Measurements from ENCODE around the gene ABL1.

ABL1 gene

DNA sequence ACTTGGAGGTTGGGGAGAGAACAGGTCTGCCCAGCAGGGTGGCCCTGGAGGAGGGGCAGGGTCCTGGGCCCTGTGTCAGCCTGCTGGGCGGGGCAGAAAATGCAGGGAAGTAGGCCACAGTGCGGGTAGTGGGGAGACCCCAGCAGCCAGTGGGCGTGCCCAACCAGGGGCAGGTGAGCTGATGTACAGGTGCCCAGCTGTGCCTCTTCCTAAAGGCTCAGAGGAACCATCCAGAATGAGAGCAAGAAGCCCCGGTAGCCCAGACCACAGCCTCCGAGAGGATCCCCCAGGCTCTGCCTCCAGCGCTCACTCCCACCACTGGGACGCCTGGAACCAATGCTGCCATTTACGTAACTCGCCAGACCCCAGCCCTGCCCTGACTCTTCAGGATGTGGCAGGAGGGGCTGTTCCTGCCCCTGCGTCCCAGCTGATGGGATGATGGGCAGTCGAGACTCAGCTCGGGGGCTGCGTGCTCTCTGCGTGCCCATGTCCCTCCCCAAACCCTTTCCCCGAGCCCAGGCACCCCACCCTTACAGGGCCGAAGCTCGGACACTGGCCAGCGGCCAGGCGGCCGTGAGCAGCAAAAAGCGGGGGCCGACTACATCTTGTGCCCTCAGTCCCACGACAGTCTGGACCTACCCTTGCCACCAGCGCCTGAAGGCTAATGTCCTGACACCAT lies 79.5 kb downstream of the ABL1 start:
- no peak for DNase-seq (ENCODE audit: low read depth in 1 of 2, low spot score in 1 of 2)

DNA sequence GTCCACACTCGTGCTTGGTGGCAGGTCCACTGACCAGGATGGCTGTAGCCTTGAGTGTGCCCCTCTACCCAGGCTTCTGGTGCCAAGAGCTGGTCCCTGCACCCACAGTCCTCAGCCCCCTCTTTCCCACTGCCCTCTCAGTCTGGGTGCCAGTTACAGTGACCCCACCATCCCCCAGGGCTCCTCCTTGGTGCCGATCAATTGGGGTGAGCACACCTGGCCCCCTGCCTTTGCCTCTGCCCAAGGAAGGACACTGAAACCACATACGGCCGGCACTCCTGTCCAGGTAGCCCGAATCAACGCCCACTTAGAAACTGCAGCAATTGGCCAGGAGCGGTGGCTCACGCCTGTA lies 80.0 kb downstream of the ABL1 start:
- DNase-seq (ENCODE audit: low read depth in 1 of 2, low spot score in 1 of 2) = no peak

DNA sequence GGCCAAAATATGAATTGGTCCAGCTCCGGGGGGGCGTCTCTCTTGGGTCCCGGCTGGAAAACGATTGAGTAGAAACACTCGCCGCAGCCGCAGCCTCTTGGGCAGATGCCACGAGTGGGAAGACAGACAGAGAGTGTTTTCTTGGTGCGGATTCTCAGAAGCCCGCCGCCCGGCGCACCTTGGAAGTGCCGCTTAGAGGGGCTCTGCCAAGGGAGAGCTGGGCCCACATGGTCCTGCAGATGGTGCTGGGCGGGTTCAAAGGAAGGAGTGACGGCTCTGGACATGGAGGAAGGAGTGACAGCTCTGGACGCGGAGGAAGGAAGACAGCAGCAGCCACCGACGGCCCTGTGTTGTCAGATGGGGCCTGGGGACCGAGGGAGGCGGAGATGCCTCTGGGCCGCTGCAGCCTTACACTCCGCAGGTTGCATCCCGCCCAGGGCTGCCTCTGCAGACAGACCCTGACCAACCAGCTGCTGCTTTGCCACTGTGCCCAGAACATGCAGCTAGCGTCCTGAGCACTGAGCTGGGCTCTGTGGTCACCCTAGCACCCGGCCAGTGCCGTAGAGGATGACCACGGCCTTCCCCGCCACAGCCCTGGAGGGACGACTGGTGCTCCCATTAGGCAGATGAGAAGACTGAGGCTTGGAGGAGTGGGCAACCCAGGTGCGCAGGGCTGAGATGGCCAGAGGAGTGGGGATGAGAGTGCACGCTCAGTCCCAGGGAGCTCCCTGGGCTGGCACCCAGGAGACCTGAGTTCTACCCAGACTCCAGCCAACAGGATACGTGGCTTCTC lies 82.3 kb downstream of the ABL1 start:
- no peak for DNase-seq (ENCODE audit: low read depth in 1 of 2, low spot score in 1 of 2)

DNA sequence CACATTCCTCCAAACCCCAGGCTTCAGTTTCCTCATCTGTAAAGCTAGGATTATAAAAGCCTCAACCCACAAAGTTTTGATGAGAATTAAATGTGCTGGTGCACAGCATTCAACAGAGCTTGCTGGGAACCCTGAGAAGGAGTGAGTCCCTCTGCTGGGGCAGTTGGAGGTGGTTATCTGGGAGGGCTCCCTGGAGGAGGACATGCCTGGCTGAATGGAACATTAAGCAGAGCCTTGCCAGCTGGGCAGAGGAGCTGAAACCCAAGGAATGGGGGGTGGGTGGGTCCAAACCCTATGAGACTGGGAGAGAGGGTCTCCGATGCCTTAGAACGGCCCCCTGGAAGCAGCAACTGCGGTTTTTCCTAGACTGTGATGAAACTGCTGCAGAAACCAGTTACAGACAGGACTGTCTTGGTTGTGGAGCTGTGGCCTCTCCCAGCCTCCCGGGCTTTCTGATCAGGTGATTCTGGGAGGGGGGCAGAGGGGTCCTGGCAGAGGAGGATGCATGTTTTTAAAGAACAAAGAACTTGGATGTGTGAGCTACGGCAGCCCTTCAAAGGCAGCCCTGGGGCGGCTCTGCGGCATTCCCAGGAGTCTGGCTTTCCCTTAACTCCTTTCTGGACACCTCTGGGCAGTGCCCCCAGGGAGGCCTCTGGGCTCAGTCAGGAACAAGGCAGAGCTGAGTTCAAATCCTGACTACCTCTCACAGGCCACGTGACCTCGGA lies 83.2 kb downstream of the ABL1 start:
- no peak for DNase-seq (ENCODE audit: low read depth in 1 of 2, low spot score in 1 of 2)

DNA sequence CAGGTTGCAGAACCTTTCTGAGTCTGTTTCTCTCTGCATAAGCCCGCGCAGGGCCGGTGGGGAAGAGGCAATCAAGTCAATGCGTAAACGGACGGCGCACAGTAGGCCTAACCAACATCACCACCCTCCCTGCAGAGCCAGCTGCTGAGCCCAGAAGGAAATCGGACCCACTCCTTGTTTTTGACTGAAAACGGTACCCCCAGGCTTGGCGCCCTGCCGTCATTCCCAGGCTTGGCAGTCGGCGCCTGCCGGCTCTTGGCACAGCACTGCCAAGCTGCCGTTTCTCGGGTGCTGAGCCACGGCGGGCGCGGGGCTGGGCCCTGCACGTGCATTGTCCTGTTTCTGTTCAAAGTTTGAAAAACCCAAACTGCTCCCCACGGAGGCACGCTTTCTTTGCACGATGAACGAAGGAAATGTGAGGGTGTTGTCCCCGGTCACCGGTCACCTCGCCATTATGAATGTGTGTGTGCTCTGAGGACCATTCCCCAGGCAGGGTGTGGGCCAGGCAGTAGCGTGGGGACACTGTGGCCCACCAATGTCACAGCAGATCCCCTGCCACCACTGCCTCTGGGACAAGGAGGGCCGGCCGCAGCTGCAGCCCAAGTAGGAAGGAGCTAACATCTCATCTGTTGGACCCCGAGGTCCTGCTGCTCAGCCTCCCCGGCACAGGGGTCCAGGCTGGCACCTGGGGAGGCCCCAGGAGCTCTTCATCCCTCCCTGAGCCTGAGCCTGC lies 83.9 kb downstream of the ABL1 start:
- no peak for DNase-seq (ENCODE audit: low read depth in 1 of 2, low spot score in 1 of 2)

DNA sequence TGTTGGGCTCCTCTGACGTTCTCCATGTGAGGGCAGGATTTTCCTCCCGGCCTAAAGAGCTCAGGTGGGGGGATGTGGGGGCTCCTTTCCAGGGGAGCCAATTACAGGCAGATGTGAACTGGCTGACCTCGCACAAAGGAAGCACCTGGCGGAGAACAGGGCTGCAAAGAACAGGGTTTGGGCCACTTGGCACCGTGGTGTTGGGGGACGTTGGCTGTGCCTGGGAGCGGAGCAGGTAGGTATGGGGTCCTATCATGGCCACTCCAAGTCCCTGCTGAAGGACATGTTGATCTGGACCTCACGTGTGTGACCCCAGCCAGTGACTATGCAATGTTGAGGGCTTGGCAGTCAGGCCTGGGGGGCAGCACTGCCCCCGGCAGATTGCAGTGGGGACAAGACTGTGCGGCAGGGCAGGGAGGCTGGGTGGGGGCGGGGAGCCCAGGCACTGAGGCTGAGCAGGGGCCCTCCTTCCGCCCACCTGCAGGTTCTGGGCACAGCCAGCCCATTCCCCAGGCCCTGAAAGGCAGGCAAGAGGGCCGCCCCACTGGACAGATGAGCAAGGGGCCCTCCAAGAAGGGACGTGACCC lies 84.6 kb downstream of the ABL1 start:
- DNase-seq (ENCODE audit: low read depth in 1 of 2, low spot score in 1 of 2) = no peak

DNA sequence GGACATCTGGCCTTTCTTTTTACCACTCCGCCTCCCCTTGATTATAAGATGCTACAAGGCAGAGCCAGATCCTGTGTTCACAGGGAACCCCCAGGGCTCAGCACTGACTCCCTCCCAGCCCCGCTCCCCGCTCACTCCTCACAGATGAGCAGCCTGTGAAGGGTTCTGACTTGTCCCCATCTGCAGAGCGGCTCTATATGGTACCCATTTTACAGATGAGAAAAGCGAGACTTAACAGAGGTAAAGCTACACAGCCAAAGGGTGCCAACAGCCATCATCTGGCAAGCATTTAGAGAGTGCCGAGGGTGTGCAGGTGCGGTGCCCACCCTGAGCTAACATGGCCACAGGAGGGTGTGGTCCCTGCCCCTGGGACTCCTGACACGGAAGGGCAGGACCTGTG lies 85.2 kb downstream of the ABL1 start:
- no peak for DNase-seq (ENCODE audit: low read depth in 1 of 2, low spot score in 1 of 2)

DNA sequence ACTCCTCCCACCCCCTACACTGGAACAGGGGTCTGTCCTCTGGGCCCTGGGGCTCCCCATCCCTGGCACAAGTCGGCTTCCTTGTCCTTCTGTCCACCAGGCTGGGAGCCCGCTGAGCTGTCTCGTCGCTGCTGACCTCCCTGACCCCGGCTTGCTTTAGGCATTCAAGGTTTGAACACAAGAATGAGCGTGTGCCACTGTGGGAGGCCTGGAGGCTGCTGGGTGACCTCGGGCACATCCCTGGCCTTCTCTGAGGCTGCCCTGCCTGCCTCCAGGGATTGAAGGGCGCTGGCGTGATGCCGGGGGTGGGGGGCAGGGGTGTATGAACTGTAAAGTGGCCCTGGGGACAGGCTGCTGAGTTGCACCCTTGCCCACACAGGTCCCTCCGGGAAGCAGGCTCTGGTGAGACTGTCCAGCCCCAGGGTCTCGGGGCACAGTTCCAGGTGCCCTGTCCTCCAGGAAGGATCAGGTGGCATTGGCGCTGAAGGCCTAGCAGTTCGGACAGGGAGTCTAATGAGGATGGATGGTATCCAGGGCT lies 85.8 kb downstream of the ABL1 start:
- no peak for DNase-seq (ENCODE audit: low read depth in 1 of 2, low spot score in 1 of 2)

DNA sequence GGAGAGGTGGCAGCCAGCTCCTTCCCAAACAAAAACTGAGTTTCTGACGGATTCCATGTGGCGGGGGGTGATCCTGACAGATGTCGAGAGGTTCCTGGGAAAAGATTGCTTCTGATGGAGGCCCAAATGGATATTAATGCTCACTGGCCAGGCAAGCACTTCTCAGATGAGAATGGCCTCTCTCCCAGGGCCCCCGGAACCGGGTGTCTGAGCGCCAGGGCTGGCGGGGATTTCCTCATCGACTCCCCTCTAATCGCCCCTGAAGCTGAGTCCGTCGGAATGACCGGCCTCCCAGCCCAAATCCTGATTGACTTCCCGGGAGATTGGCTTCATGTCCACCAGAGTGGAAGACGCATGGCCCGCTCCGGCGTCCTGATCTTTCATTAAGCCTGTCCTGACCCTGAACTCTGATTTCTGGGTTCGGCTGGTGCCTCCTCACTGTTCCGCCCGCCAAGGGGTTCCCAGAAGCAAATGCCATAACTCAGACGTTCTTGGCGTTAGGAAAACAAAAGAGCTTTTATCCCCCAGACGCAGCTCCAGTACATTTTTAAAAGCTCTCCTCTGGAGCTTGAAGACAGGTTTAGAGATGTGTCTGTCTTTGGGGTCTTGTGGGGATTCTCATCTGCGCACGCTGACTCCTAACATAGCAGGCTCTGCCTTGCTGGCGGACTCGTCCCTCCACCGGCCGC lies 86.4 kb downstream of the ABL1 start:
- DNase-seq (ENCODE audit: low read depth in 1 of 2, low spot score in 1 of 2) = no peak

DNA sequence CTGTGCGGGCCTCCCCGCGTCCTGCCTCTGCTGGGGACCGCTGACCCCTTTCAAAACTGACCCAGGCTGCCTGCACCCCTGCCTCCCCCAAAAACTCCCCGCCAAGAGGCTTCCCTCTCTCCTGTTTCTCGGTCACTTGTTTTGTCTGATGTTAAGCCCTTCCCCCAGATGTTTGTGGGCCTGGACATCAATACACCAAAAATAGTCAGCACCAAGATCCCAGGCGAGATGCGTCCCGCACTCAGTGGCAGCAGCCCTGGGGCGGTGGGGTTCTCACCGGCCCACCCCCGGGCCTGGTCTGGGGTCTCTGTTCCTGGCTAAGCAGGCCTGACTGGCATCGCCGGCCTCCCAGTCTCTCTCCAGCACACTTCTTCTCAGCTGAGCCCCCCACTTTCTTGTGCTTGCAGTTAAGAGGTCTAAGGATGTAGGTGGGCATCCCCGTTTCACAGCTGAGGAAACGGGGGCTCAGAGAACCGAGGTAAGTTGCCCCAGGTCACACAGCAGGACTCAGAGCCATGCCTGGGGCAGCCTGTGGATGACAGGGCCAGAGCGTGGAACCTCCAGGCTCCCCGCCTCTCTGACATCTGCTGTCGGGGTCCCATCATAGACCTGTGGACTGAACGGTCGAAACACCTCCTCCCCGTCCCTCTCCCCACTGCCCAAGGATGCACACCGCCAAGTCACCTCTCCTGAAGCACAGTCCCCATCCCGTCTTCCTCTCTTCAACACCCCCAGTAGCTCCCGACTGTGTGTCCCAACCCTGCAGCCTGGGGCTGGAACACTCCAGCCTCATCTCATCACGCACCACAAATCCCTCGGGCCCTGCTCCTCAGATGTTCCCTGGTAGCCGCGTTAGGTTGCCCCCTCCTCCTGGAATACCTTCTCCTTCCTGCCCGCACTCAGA lies 87.2 kb downstream of the ABL1 start:
- no peak for DNase-seq (ENCODE audit: low read depth in 1 of 2, low spot score in 1 of 2)

DNA sequence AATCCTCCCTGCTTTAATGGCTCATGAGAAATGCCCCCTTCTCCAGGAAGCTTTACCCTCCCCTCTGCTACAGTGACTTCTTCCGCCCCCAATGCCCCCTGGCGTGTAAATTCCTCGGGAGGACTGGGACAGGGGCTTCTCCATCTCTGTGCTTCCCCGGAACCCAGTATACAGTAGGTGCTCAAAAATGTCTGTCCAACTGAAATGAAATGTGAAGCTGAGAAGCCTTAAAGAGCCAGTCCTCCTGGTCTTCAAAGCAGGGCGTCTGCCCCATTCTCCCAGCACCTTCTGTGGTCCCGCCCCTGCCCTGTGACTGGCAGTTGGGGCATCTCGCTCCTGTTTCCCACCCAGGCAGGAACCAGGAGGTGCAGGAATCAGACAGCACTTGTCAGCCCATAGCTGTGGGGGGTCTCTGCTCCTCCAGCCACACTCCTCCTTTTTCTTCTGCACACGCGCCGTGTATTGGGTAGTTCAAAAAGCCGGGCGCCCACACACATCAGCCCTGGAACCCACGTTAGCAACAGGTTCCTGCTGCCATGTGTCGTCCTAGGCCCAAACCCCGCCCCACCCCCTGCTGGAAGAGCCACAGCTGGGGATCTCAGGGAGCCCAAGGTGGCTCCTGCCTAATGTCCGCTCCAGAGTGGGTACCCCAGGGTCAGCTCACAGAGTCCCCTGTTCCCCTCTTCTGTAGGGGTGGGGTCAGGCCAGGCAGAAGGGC lies 88.0 kb downstream of the ABL1 start:
- no peak for DNase-seq (ENCODE audit: low read depth in 1 of 2, low spot score in 1 of 2)

DNA sequence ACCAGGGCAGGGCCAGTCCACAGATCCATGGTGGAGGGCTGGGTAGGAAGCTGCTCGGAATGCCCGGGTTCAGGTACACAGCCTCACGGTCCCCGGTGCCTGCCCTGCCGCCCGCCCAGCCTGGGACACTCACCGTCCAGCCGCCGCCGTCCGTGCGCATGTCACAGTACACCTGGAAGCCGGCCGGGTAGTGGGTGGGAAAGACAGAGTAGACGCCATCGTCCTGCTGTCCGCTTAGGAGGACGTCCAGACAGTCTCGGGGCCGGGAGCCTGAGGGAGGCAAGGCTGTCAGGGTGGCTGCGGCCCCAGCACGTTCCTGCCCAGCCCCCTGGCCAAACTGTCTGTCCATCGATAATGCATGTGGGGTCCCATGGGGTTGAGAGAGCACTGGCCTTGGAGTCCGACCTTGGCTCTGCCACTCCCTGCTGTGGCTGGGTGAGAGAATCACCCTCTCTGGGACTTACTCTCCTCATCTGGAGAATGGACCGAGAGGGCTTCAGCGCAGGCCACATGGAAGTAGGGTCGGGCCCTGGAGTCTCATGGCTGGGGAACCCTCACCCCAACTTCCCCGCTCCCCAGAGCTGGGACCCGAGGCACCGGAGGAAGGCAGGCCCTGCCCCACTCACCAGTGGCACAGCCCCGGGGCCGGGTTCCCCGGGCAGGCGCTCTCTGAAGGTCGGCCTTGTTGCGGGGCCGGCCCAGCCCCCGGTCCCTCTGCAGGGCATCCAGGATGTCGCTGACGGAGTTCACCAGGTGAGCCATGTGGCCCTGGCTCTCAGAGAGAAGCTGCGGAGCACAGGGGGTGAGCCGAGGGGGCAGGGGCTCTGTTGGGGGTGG lies 88.8 kb downstream of the ABL1 start:
- DNase-seq (ENCODE audit: low read depth in 1 of 2, low spot score in 1 of 2) = no peak

DNA sequence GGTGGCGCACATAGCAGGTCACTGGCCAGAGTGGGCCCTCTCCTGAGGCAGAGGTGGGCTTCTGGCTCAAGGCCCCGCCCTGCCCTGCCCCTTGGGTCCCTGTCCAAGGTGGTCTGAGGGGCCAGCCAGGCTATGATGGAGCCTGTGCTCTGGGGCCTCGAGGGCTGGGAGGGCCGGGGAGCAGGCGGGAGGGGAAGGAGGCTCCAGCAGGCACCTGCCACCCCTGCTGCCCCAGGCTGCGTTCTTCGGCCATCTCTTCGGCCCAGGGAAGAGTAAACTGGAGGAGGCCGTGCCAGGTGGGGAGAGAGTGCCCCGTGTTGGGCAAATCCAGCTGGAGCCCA lies 89.4 kb downstream of the ABL1 start:
- DNase-seq (ENCODE audit: low read depth in 1 of 2, low spot score in 1 of 2) = no peak

DNA sequence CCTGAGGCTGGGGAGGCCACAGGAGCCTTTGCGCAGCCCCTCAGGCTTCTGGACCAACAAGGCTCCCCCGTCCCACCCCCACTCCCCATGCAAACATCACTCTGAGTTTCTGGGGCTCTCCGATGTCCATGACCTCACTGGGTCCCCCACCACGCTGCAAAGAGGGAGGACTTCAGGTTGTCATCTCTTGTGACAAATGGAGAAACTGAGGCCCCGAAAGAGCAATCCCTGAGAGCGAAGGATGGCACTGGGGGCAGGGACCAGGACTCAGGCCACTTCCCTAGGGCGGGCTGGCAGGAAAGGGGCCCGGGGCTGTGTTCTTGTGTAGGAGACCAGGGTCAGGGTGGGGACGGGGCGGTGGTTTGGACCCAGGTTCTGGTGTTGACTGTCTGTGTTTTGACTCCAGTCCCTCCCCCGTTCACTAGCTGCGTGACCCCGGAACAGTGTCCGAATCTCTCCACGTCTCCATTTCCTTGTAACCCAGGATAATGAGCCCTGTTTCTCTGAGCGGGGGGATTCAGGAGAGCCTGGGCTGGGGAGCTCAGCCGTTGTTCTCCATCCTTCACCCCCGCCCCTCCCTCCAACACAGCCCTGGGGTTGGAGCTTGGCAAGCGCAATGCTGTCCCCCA lies 90.1 kb downstream of the ABL1 start:
- DNase-seq (ENCODE audit: low read depth in 1 of 2, low spot score in 1 of 2) = no peak

DNA sequence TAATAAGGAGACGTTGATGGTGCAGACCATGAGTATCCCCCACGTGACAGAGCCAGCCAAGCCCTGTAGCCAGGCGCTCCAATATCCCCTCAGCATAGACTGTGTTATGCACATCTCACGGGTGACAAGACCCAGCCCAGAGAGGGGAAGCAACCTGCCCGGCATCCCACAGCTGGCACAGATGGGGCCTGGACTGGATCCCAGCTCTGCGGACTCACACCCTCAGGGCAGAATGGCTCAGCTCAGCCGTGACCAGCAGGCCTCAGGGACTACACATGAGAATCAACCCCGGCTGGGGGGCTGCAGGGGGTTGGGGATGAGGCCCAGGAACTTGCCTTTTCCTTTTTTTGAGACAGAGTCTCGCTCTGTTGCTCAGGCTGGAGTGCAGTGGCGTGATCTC lies 92.3 kb downstream of the ABL1 start:
- no peak for DNase-seq (ENCODE audit: low read depth in 1 of 2, low spot score in 1 of 2)

DNA sequence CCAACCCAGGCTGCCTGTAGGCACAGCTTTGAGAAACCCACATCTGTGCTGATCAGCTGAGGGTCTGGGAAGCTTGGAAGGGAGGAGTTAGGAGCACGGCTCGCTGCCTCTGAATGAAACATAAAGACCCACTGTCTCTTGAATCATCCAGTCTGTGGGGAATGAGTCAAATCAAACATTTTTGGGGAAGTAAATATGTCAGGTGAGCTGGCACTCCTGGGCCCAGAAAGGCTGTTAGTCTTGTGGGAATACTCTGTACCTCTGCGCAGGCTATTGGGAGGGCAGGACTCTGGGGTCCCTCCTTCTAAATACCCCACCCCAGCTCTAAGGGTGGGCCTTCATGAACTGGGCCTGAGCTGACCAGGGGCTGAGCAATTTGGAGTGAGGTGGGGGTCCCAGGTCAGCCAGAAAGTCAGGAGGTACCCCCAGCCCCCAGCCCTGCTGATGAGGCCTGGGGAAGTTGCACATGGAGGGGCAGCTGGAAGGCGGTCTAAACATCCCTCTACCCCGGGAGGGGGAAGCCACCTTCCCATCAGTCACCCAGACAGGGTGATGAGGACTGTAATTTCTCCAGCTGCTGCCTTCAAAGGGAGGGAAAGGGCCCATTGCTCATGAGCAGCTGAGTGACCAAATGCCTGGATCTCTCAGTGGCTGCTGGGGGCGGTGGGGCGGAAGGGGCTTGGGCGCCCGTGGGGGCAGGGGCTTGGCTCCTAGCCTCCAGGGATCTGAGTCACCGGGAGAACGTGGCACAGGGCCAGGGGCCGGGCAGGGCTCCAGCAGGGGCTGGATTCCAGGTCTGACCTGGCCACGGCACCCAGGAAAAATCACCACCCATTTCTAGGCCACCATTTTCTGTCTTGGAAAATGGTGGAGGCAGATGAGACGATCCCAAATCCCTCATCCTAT lies 93.2 kb downstream of the ABL1 start:
- no peak for DNase-seq (ENCODE audit: low read depth in 1 of 2, low spot score in 1 of 2)

Measured in activated T-helper 1 cell treated with anti-CD3 and anti-CD28 coated beads, Interleukin-2, amount 50 U/mL, for 16 hours (primary cell).